WERI-Rb-1 (cell line): ENCODE data around the gene MYH15.

Experiments used
- DNase-seq: peaks from one replicate; pipeline ENCODE4 v3.0.0-alpha.2; 2020
- H3K27ac ChIP-seq: fragments of 250-450 bp; sonication (Bioruptor Pico); 2 replicates; pipeline ENCODE4 v1.5.1; 2020; ENCODE audit warnings: mild to moderate bottlenecking, moderate library complexity
- H3K27me3 ChIP-seq: fragments of 250-450 bp; sonication (Bioruptor Pico); 2 replicates; pipeline ENCODE4 v1.5.1; 2021; ENCODE audit warnings: mild to moderate bottlenecking, low read depth, moderate library complexity; ENCODE audit not compliant: insufficient read depth, severe bottlenecking
- H3K36me3 ChIP-seq: fragments of 250-450 bp; sonication (Bioruptor Pico); 2 replicates; pipeline ENCODE4 v1.5.1; 2020; ENCODE audit warnings: mild to moderate bottlenecking, moderate library complexity
- H3K4me3 ChIP-seq: 2 replicates; pipeline ENCODE4 v1.5.1; 2011; ENCODE audit warnings: low read depth, mild to moderate bottlenecking, control low read depth, low read length
- H3K9me3 ChIP-seq: fragments of 250-450 bp; sonication (Bioruptor Pico); 2 replicates; pipeline ENCODE4 v1.5.1; 2021; ENCODE audit warnings: mild to moderate bottlenecking, moderate library complexity; ENCODE audit not compliant: severe bottlenecking
- TF ChIP-seq, protein P1 (sequence below): IDR thresholded peaks from 2 replicates; pipeline ENCODE4 v1.5.1; 2011; ENCODE audit warnings: low read depth, mild to moderate bottlenecking, control low read depth, inconsistent platforms, low read length

MYH15 gene

DNA sequence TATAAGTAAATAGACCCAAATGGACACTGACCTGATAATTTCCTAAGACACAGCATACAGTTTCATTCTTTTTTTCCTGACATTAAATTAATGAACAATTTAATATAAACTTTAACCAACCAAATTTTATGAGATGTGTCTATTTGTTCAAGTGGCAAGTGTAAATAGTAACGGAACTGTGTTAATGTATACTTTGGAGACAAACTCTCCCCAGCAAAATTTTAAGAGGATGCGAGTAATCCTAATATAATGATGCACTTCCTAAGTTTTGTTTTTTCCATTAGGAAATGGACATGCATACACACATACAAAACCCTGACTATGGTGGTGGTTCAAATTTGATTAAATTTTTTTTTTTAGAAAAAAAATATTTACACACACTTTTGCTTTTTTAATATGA is 38.5 kb upstream of the MYH15 start:
- DNase-seq = no peak
- H3K36me3 ChIP-seq = peaks cover 31% of the 10 kb centered on the region

DNA sequence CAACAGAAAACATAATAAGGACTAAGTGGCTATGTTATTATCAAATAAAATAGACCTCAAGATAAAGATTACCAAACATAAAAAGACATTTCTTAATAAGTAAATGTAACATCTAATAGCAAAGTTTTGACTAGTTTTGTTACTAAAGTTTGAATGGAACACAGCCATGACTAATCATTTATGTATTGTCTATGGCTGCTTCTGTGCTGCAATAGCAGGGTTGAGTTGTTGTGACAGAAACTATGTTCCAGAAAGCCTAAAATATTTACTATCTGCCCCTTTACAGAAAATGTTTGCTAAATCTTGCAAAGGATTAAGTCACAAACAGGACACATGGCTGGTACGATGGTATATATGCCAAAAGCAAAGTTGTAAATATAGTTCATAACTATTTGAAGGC is 37.9 kb upstream of the MYH15 start:
- Histone ChIP-seq H3K36me3 (peaks cover 36% of the 10 kb centered on the region), H3K9me3 (peaks cover 1% of the 10 kb centered on the region), H3K27ac (no peak overlapping the region), H3K4me3 (no peak overlapping the region), H3K27me3 (no peaks in the 10 kb centered on the region)
- TF ChIP-seq, protein P1, sequence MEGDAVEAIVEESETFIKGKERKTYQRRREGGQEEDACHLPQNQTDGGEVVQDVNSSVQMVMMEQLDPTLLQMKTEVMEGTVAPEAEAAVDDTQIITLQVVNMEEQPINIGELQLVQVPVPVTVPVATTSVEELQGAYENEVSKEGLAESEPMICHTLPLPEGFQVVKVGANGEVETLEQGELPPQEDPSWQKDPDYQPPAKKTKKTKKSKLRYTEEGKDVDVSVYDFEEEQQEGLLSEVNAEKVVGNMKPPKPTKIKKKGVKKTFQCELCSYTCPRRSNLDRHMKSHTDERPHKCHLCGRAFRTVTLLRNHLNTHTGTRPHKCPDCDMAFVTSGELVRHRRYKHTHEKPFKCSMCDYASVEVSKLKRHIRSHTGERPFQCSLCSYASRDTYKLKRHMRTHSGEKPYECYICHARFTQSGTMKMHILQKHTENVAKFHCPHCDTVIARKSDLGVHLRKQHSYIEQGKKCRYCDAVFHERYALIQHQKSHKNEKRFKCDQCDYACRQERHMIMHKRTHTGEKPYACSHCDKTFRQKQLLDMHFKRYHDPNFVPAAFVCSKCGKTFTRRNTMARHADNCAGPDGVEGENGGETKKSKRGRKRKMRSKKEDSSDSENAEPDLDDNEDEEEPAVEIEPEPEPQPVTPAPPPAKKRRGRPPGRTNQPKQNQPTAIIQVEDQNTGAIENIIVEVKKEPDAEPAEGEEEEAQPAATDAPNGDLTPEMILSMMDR = no peak
- DNase-seq = no peak

More for the DNA sequence above, 38.5 kb upstream of the MYH15 start:
- H3K27me3 ChIP-seq = no peaks in the 10 kb centered on the region
- no peaks in the 10 kb centered on the region for H3K9me3 ChIP-seq
- TF ChIP-seq, protein P1 = no peak
- no peak overlapping the region for H3K27ac ChIP-seq
- H3K4me3 ChIP-seq = no peak overlapping the region

DNA sequence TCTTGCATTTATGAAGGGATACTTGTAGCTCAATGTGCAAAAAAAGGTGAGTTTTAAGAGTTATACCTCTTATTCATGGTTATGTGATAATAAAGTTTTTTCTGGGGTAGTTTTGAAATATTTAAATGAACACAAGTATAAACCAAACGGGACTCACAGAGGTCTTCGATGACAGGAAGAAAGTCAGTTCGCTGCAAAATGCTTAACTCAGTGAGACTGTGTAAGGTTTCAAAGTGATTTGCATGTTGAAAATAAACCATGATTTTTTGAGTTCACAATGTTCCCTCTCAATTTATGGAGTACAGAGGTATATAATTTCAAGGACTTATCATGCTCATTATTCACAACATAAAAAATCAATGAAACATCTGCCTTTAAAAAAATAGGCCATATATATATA is 36.3 kb upstream of the MYH15 start:
- DNase-seq = no peak
- TF ChIP-seq, protein P1 = no peak
- peaks cover 3% of the 10 kb centered on the region for H3K9me3 ChIP-seq
- H3K27ac ChIP-seq = no peak overlapping the region
- H3K27me3 ChIP-seq = no peaks in the 10 kb centered on the region
- H3K4me3 ChIP-seq = no peak overlapping the region
- peaks cover 26% of the 10 kb centered on the region for H3K36me3 ChIP-seq

DNA sequence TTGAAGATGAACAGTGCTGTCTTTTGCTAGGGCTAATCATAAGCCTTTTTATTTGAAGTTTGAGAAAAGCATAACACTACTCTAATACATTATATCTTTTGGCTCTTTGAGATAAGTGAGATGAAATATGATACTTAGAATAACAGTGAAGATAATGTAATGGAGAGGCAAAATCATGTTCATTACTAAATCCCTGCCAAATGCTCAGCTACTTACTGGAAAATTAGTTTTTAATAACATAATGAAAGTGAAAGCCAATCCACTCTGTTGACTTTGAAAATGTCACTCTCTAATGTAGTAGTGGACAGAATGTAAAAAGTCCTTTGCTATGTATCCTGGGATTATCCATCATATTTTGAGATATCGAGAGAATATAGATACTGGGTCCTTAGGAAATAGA is 35.9 kb upstream of the MYH15 start:
- peaks cover 3% of the 10 kb centered on the region for H3K9me3 ChIP-seq
- TF ChIP-seq, protein P1 = no peak
- H3K4me3 ChIP-seq = no peak overlapping the region
- H3K27me3 ChIP-seq = no peaks in the 10 kb centered on the region
- no peak for DNase-seq
- peaks cover 21% of the 10 kb centered on the region for H3K36me3 ChIP-seq
- H3K27ac ChIP-seq = no peak overlapping the region

DNA sequence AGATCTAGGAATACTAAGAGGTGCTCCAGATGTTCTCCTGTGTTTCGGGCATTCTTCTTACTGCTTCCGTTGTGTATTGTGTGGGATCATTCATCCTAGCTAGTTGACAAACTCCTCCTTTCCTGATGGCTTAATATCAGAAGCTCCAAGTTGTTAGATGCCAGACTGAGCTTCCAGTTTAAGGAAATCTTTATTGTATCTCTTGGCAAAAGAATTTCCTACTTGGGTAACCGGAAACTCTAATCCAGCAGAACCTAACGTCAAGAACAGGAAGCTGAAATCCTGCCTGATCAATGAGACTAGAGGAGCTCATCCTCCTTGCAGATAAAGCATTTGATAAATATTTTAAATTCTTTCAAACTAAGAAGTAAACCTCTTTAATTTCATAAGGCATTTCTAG is 27.7 kb upstream of the MYH15 start:
- Histone ChIP-seq H3K27me3 (no peaks in the 10 kb centered on the region), H3K36me3 (peaks cover 1% of the 10 kb centered on the region; the same call in 1 of the 2 replicates), H3K27ac (no peak overlapping the region), H3K9me3 (no peaks in the 10 kb centered on the region), H3K4me3 (no peak overlapping the region)
- TF ChIP-seq, protein P1 = no peak
- DNase-seq = no peak

DNA sequence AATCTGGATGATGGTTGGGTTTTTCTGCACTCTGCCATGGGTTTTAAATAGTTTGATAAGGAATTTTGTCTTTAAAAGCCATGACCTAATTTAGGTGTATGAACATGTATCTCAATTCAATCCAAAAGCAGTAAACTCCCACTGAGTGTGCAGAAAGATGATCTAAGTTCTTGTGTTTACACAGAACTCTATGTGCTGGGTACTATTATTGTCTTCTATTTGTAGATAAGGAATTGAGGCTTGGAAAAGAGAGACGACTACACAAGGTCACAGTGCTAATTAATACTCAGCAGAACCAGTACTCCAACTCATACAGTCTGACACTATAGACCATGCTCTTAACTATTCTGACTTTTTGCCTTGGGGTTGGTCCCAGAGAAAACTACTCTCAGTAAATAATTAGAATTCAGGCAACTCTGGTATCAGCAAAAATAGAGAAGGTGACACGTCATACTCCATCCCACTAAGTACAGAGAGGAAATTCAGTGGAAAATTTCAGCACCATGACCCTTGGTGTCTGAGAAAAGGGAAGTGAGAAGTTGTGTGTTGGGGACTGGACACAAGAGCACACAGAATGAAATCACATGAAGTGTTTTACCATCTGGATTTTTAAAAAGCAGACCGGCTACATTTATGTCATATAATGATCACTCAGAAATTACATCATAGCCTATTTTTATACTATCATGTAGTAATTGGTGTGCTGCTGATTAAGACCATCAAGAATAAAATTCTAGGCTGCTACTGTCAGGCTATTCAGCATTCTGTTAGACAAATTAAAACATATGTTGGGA is 18.3 kb upstream of the MYH15 start:
- Histone ChIP-seq H3K36me3 (no peaks in the 10 kb centered on the region), H3K9me3 (no peaks in the 10 kb centered on the region), H3K27me3 (no peaks in the 10 kb centered on the region), H3K4me3 (no peak overlapping the region), H3K27ac (no peak overlapping the region)
- no peak for DNase-seq
- TF ChIP-seq, protein P1 = no peak
